OCI-LY7 (cell line): ENCODE data around the gene PHF20. TPM values are rescaled to one million over a fixed set of nuclear protein-coding genes. Genes with fewer than 3 reads are reported as not detected.
A peak's percentile ranks its signal among the peaks of the same experiment; 100 is the strongest.
"Not testable (repeated sequence)": the region's sequence is repeated elsewhere in the genome, so short reads cannot be mapped to it uniquely, and the experiment has no call there.

ENCODE experiments used
- BruUV-seq: library from RNA; stranded (reverse); fragments of 400-500 nt; replicated peaks from 2 replicates; lab custom pipeline; 2021; lab: Mats Ljungman, UMichigan
- CTCF ChIA-PET: fragments of 300-600 bp; sonication (Branson Sonifier 250); formaldehyde crosslinking; loops from one replicate; lab custom pipeline; 2022; ENCODE audit warnings: antibody characterized with exemption; ENCODE audit not compliant: unreplicated experiment; lab: Charles Lee
- POLR2A ChIA-PET: fragments of 300-600 bp; sonication (Branson Sonifier 250); formaldehyde crosslinking; loops from one replicate; lab custom pipeline; 2022; ENCODE audit warnings: antibody characterized with exemption; lab: Charles Lee
- DNase-seq: peaks from one replicate; pipeline ENCODE4 v3.0.0-alpha.2; 2015; ENCODE audit warnings: low spot score
- H2AFZ ChIP-seq: fragments of 200-600 bp; sonication (generic), shearing (Covaris generic); 2 replicates; pipeline ENCODE4 v1.6.1; 2014; ENCODE audit warnings: mild to moderate bottlenecking, antibody characterized with exemption, low read length, moderate library complexity
- H3K27ac ChIP-seq: fragments of 200-600 bp; sonication (generic); 2 replicates; pipeline ENCODE4 v1.5.1; 2014; ENCODE audit warnings: mixed run types, low read depth, mild to moderate bottlenecking, moderate library complexity, low read length, inconsistent platforms; ENCODE audit not compliant: poor library complexity, severe bottlenecking
- H3K36me3 ChIP-seq: fragments of 200-600 bp; sonication (generic); 2 replicates; pipeline ENCODE4 v1.6.1; 2014; ENCODE audit warnings: mild to moderate bottlenecking, antibody characterized with exemption, low read length, moderate library complexity, mixed read lengths; ENCODE audit not compliant: insufficient read depth
- H3K4me1 ChIP-seq: fragments of 200-600 bp; sonication (generic); 2 replicates; pipeline ENCODE4 v1.5.1; 2014; ENCODE audit warnings: mild to moderate bottlenecking, low read length; ENCODE audit not compliant: insufficient read depth, poor library complexity, severe bottlenecking
- H3K4me2 ChIP-seq: fragments of 200-600 bp; sonication (generic); 2 replicates; pipeline ENCODE4 v1.6.1; 2014; ENCODE audit warnings: mild to moderate bottlenecking, low read length
- H3K4me3 ChIP-seq: fragments of 200-600 bp; sonication (generic); 2 replicates; pipeline ENCODE4 v1.5.1; 2014; ENCODE audit warnings: mild to moderate bottlenecking, low read depth, low read length; ENCODE audit not compliant: poor library complexity, severe bottlenecking
- H3K79me2 ChIP-seq: fragments of 200-600 bp; sonication (generic); 2 replicates; pipeline ENCODE4 v1.6.1; 2016; ENCODE audit warnings: low read depth, mild to moderate bottlenecking, low read length, moderate library complexity, mixed read lengths; ENCODE audit not compliant: insufficient read depth
- H3K9me2 ChIP-seq: fragments of 200-600 bp; sonication (generic); 2 replicates; pipeline ENCODE4 v1.6.1; 2016; ENCODE audit warnings: mild to moderate bottlenecking, low read length, mixed read lengths; ENCODE audit not compliant: insufficient read depth
- H3K9me3 ChIP-seq: fragments of 200-600 bp; sonication (generic); 2 replicates; pipeline ENCODE4 v1.6.1; 2014; ENCODE audit warnings: mild to moderate bottlenecking, mixed run types, low read length, mixed read lengths
- H4K20me1 ChIP-seq: fragments of 200-600 bp; sonication (generic); 2 replicates; pipeline ENCODE4 v1.6.1; 2014; ENCODE audit warnings: mild to moderate bottlenecking, antibody characterized with exemption, low read length, moderate library complexity, mixed read lengths; ENCODE audit not compliant: insufficient read depth
- EZH2phosphoT487 ChIP-seq: fragments of 200-600 bp; sonication (generic); IDR thresholded peaks from 2 replicates; pipeline ENCODE4 v1.6.1; 2018; ENCODE audit warnings: low read depth, borderline replicate concordance, mild to moderate bottlenecking, mixed run types, antibody characterized with exemption, low read length, moderate library complexity, mixed read lengths
- intact Hi-C: fragments of 100-400 bp; cut with micrococcal nuclease; formaldehyde crosslinking; loops from one replicate; pipeline ENCODE4 v1.10.0; 2022; ENCODE audit not compliant: unreplicated experiment
- total RNA-seq, 2 experiments: library from RNA; depleted of rRNA in 1 of 2; stranded (reverse); fragments of >200 nt in 1 of 2; shearing (Covaris generic) in 1 of 2; gene quantifications; 2 replicates each; pipeline ENCODE4 v1.2.3, GENCODE V29; 2014 to 2022
- TF ChIP-seq, protein P1 (sequence below): fragments of 200-600 bp; sonication (generic); conservative IDR thresholded peaks from 2 replicates; pipeline ENCODE4 v1.5.1; 2014; ENCODE audit warnings: mild to moderate bottlenecking, antibody characterized with exemption, low read length, moderate library complexity, mixed read lengths

The PHF20 gene
- total RNA-seq, 2 experiments from 2014 or later, result 37.9 to 47.8 TPM

DNA sequence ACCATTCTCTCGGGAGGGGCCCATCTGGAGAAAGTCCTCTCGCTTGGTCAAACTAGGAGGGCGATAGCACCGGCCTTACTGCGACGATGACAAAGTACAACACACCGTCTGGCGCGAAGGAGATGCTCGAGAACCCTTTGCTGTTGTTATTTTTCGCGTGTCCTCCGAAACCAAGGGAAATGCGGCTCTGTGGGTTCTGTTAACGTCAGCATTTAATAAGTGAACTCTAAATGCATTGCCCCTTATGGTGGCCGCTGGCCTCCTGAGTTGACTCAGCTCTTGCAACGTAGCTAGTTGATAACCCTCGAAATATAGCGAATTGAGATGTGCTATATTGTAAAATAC, 183.1 kb downstream of the PHF20 start:
- Histone ChIP-seq H3K27ac (peak overlapping the region; percentile 97), H4K20me1 (peaks cover 9% of the 10 kb centered on the region; the same call in 1 of the 2 replicates), H3K4me1 (peaks cover 15% of the 10 kb centered on the region), H3K4me2 (peak overlapping the region; percentile 84), H2AFZ (peak overlapping the region; percentile 91), H3K9me3 (0 out of 2 replicates have a peak, but pooled peaks cover 3% of the 10 kb centered on the region), H3K36me3 (peaks cover 23% of the 10 kb centered on the region), H3K79me2 (peaks cover 35% of the 10 kb centered on the region), H3K9me2 (no peaks in the 10 kb centered on the region), H3K4me3 (peak overlapping the region; percentile 84)
- POLR2A ChIA-PET, result interaction anchor here (0.6 to 2.6 kb wide), 13 partner anchors 12 to 330 kb away, joined by 3 to 22 read pairs (median 4); partner anchors contain the start of gene RBM39
- TSS peak; percentile 91 for BruUV-seq
- intact Hi-C loops, result loop anchor here (1.0 to 5.0 kb wide), 3 partner anchors 95 to 213 kb away; partner anchors contain the start of gene RBM39
- TF ChIP-seq, protein P1, sequence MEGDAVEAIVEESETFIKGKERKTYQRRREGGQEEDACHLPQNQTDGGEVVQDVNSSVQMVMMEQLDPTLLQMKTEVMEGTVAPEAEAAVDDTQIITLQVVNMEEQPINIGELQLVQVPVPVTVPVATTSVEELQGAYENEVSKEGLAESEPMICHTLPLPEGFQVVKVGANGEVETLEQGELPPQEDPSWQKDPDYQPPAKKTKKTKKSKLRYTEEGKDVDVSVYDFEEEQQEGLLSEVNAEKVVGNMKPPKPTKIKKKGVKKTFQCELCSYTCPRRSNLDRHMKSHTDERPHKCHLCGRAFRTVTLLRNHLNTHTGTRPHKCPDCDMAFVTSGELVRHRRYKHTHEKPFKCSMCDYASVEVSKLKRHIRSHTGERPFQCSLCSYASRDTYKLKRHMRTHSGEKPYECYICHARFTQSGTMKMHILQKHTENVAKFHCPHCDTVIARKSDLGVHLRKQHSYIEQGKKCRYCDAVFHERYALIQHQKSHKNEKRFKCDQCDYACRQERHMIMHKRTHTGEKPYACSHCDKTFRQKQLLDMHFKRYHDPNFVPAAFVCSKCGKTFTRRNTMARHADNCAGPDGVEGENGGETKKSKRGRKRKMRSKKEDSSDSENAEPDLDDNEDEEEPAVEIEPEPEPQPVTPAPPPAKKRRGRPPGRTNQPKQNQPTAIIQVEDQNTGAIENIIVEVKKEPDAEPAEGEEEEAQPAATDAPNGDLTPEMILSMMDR, result no peak
- no peak for TF ChIP-seq EZH2phosphoT487
- DNase-seq, result peak; percentile 55
- CTCF ChIA-PET, result interaction anchor here (0.5 to 1.4 kb wide), 5 partner anchors 9 to 499 kb away, joined by 3 to 16 read pairs (median 4); partner anchors contain the start of gene CEP250

DNA sequence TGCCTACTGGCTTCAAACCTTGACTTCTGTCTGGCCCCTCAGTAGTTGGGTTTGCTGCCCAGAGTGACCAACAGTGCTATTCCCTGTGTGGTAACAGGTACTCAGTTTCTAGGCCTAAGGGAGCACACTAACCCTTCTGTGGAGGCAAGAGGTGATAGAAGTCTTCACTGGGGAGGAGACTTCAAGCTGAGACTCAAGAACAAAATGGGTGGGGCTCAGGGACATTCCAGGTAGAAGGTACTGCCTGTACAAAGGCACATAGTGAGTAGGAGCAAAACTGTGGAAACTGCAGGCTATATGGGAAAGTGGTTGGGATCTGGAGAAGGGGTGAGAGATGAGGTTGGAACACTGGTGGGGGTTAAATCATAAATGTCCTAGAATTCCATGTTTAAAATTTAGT, 184.8 kb downstream of the PHF20 start:
- H3K9me3 ChIP-seq, result 0 out of 2 replicates have a peak, but pooled peaks cover 3% of the 10 kb centered on the region
- no peak overlapping the region for H3K4me3 ChIP-seq
- TF ChIP-seq, protein P1, result no peak
- no peak for TF ChIP-seq EZH2phosphoT487
- peaks cover 28% of the 10 kb centered on the region for H3K79me2 ChIP-seq
- no peak overlapping the region for H2AFZ ChIP-seq
- no peak overlapping the region for H3K4me2 ChIP-seq
- peaks cover 15% of the 10 kb centered on the region for H3K4me1 ChIP-seq
- no peak for DNase-seq
- no peak overlapping the region for H3K27ac ChIP-seq
- CTCF ChIA-PET, result no interaction called here
- POLR2A ChIA-PET, result interaction anchor here (0.6 to 1.3 kb wide), 4 partner anchors 13 to 60 kb away, joined by 3 to 5 read pairs (median 4); no protein-coding TSS in a partner anchor
- H3K36me3 ChIP-seq, result peaks cover 18% of the 10 kb centered on the region
- no peaks in the 10 kb centered on the region for H3K9me2 ChIP-seq
- peaks cover 9% of the 10 kb centered on the region; the same call in 1 of the 2 replicates for H4K20me1 ChIP-seq
- intact Hi-C loops, result no loop called here
- no TSS peak for BruUV-seq

DNA sequence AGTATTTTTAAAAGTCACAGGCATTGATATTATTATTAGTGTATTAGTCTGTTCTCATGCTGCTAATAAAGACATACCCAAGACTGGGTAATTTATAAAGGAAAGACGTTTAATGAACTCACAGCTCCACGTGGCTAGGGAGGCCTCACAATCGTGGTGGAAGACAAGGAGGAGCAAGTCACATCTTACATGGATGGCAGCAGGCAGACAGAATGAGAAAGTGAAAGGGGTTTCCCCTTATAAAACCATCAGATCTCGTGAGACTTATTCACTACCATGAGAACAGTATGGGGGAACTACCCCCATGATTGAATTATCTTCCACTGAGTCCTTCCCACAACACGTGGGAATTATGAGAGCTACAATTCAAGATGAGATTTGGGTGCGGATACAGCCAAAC, 187.5 kb downstream of the PHF20 start:
- intact Hi-C loops, H3K9me2 ChIP-seq, H3K79me2 ChIP-seq, H2AFZ ChIP-seq, H3K36me3 ChIP-seq, H3K4me2 ChIP-seq, H3K9me3 ChIP-seq, POLR2A ChIA-PET, BruUV-seq, H3K4me1 ChIP-seq, CTCF ChIA-PET, H3K27ac ChIP-seq, DNase-seq, H4K20me1 ChIP-seq, H3K4me3 ChIP-seq: not testable (repeated sequence)
